Thyroid gland (tissue), 4 donors: Measurements from ENCODE around the gene IKZF5.

Experiments
- CTCF ChIP-seq, 6 experiments: fragments of 200-600 bp in 3 of 6; fragments of 450-650 bp in 3 of 6; sonication (generic) in 3 of 6; IDR thresholded peaks; one replicate each; pipeline ENCODE4 v1.5.1; 2016 to 2019; ENCODE audit warnings: antibody characterized with exemption in 6 of 6, mild to moderate bottlenecking in 2 of 6, inconsistent platforms in 1 of 6, moderate library complexity in 1 of 6
- POLR2A ChIP-seq, 2 donors: fragments of 450-650 bp; IDR thresholded peaks; one replicate each; pipeline ENCODE4 v1.6.1; 2017; ENCODE audit warnings: antibody characterized with exemption in 2 of 2, mild to moderate bottlenecking in 2 of 2, moderate library complexity in 1 of 2

- TF ChIP-seq CTCF (IDR thresholded peaks at IDR 0.05) = no peak
- peak in 1 of 2 donors; percentile 34 for TF ChIP-seq POLR2A (IDR thresholded peaks at IDR 0.05)
Measured at GRCh38 chr10:123007558-123008354, 839 bp downstream of the IKZF5 start.
